KMS-11 (cell line): ENCODE results near the gene SECISBP2.
"Not testable (repeated sequence)": the region's sequence is repeated elsewhere in the genome, so short reads cannot be mapped to it uniquely, and the experiment has no call there.

Source experiments
- H2AFZ ChIP-seq: fragments of 200-600 bp; sonication (generic); 2 replicates; pipeline ENCODE4 v1.6.1; 2016; ENCODE audit warnings: antibody characterized with exemption, mixed run types, low read depth
- H3K27ac ChIP-seq: fragments of 200-600 bp; sonication (generic); 2 replicates; pipeline ENCODE4 v1.6.1; 2016; ENCODE audit warnings: mild to moderate bottlenecking, mixed run types
- H3K27me3 ChIP-seq: fragments of 200-600 bp; sonication (generic); 2 replicates; pipeline ENCODE4 v1.6.1; 2017; ENCODE audit warnings: mild to moderate bottlenecking, low read depth, mixed run types, moderate library complexity; ENCODE audit not compliant: insufficient read depth
- H3K36me3 ChIP-seq: fragments of 200-600 bp; sonication (generic); 2 replicates; pipeline ENCODE4 v1.6.1; 2017; ENCODE audit warnings: mild to moderate bottlenecking, mixed run types; ENCODE audit not compliant: insufficient read depth
- H3K4me1 ChIP-seq: fragments of 200-600 bp; sonication (generic); 2 replicates; pipeline ENCODE4 v1.6.1; 2016; ENCODE audit warnings: mild to moderate bottlenecking, low read depth, mixed run types; ENCODE audit not compliant: poor library complexity, severe bottlenecking
- H3K4me2 ChIP-seq: fragments of 200-600 bp; sonication (generic); 2 replicates; pipeline ENCODE4 v1.7.0; 2016; ENCODE audit warnings: mild to moderate bottlenecking, mixed run types
- H3K4me3 ChIP-seq: fragments of 200-600 bp; sonication (generic); IDR thresholded peaks from 2 replicates; pipeline ENCODE4 v1.6.1; 2017; ENCODE audit warnings: low read depth, low read length, mixed read lengths; ENCODE audit not compliant: insufficient read depth
- H3K79me2 ChIP-seq: fragments of 200-600 bp; sonication (generic); 2 replicates; pipeline ENCODE4 v1.6.1; 2016; ENCODE audit warnings: low read depth, mixed run types; ENCODE audit not compliant: insufficient read depth
- H3K9ac ChIP-seq: fragments of 200-600 bp; sonication (generic); 2 replicates; pipeline ENCODE4 v1.6.1; 2016; ENCODE audit warnings: mild to moderate bottlenecking, mixed run types
- H4K20me1 ChIP-seq: fragments of 200-600 bp; sonication (generic); 2 replicates; pipeline ENCODE4 v1.6.1; 2016; ENCODE audit warnings: mild to moderate bottlenecking, mixed run types; ENCODE audit not compliant: insufficient read depth
- CTCF ChIP-seq: fragments of 200-600 bp; sonication (generic); conservative IDR thresholded peaks from 2 replicates; pipeline ENCODE4 v1.6.1; 2017; ENCODE audit warnings: low read depth, mild to moderate bottlenecking, antibody characterized with exemption, low read length, moderate library complexity, mixed read lengths

Gene SECISBP2

DNA sequence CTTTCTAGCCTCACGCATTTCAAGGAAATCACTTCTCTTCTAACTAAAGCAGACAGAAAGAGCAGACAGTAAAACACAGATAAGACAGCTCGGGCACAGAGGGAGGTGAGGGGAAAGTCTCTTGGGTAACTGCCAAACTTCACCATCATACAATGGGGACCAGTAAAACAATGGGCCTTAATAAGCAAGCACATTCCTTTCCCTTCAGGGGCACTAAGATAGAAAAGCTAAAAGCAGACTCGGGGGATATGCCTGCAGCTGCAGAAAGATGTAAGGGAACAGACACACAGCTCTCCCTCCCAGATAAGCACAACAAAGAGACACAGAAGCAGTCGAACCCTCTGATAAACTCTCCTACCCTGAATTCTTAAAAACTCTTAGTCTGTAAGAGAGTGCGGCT is 22.9 kb upstream of the SECISBP2 start:
- Histone ChIP-seq H3K27ac (no peak overlapping the region), H3K36me3 (no peaks in the 10 kb centered on the region), H3K4me3 (no peak overlapping the region), H3K9ac (no peak overlapping the region), H3K79me2 (no peaks in the 10 kb centered on the region), H3K27me3 (no peaks in the 10 kb centered on the region), H3K4me1 (no peaks in the 10 kb centered on the region), H4K20me1 (no peaks in the 10 kb centered on the region), H3K4me2 (no peak overlapping the region), H2AFZ (no peak overlapping the region)
- no peak for TF ChIP-seq CTCF

GRCh38 chr9:89301996-89302395 is 16.3 kb upstream of the SECISBP2 start:
- not testable (repeated sequence) for H3K27me3 ChIP-seq, H3K9ac ChIP-seq, H3K4me1 ChIP-seq, H3K4me3 ChIP-seq, H3K79me2 ChIP-seq, H3K36me3 ChIP-seq, H2AFZ ChIP-seq, H4K20me1 ChIP-seq, H3K4me2 ChIP-seq, H3K27ac ChIP-seq

DNA sequence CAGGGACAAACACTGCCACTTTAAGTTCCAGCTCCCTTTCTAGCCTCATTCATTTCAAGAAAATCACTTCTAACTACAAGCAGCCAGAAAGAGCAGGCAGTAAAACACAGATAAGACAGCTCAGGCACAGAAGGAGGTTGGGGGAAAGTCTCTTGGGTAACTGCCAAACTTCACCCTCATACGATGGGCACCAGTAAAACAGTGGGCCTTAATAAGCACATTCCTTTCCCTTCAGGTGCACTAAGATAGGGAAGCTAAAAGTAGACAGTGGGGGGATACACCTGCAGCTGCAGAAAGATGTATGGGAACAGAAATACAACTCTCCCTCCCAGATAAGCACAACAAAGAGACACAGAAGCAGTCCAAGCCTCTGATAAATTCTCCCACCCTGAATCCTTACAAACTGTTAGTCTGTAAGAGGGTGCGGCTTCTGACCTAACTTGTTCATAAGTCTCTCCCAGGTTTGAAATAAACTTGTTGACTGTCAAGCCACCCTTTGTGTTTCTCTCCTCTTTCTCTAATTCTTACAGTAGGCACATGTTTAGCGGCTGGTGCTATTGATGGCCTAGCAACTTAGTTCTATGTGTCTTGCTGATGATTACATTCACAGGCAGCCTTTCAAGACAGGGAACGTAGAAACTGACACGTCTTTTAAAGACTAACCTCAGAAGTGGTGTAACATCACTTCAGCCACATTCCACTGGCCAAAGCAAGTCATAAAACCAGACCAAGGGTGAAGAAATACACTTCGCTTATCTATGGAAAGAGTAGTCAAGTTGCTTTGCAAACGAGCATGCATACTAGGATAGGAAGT is 14.1 kb upstream of the SECISBP2 start:
- Histone ChIP-seq H3K36me3 (no peaks in the 10 kb centered on the region), H3K4me1 (no peaks in the 10 kb centered on the region), H2AFZ (no peak overlapping the region), H3K4me3 (no peak overlapping the region), H3K79me2 (no peaks in the 10 kb centered on the region), H4K20me1 (no peaks in the 10 kb centered on the region), H3K27me3 (no peaks in the 10 kb centered on the region), H3K4me2 (no peak overlapping the region), H3K27ac (no peak overlapping the region), H3K9ac (no peak overlapping the region)
- no peak for TF ChIP-seq CTCF

- H3K27me3 ChIP-seq = no peaks in the 10 kb centered on the region
- H3K4me1 ChIP-seq = peaks cover 2% of the 10 kb centered on the region
- no peak overlapping the region for H3K4me2 ChIP-seq
- no peak overlapping the region for H3K9ac ChIP-seq
- H2AFZ ChIP-seq = no peak overlapping the region
- no peak overlapping the region for H3K27ac ChIP-seq
- H3K79me2 ChIP-seq = peaks cover 3% of the 10 kb centered on the region; the same call in 1 of the 2 replicates
- H3K4me3 ChIP-seq = no peak overlapping the region
- H4K20me1 ChIP-seq = no peaks in the 10 kb centered on the region
- TF ChIP-seq CTCF = no peak
- H3K36me3 ChIP-seq = no peaks in the 10 kb centered on the region
These were observed 13.5 kb upstream of the SECISBP2 start for GRCh38 chr9:89304834-89305188.

GRCh38 chr9:89305868-89306267 is 12.4 kb upstream of the SECISBP2 start:
- Histone ChIP-seq H3K4me1 (peaks cover 3% of the 10 kb centered on the region), H3K9ac (no peak overlapping the region), H3K4me2 (no peak overlapping the region), H3K79me2 (peaks cover 4% of the 10 kb centered on the region; the same call in 1 of the 2 replicates), H3K36me3 (no peaks in the 10 kb centered on the region), H3K27me3 (no peaks in the 10 kb centered on the region), H3K27ac (no peak overlapping the region), H2AFZ (no peak overlapping the region), H3K4me3 (no peak overlapping the region), H4K20me1 (no peaks in the 10 kb centered on the region)
- TF ChIP-seq CTCF = no peak
